Measurements from ENCODE around the gene ATP6V1B1. TPM values are rescaled to one million over a fixed set of nuclear protein-coding genes. Genes with fewer than 3 reads are reported as not detected.
A peak's percentile ranks its signal among the peaks of the same experiment; 100 is the strongest.

The ATP6V1B1 gene
- total and polyA plus RNA-seq, 2 of the 13 experiments (the other 11 are each of a cell fraction or from before 2014, with no cell fraction given): 0.58 to 1.6 TPM

GRCh38 chr2:70937866-70938585 is 2.3 kb downstream of the ATP6V1B1 start (continued):
- TF ChIP-seq HMGXB3 (CRISPR knock-in tag; IDR thresholded peaks at IDR 0.05; ENCODE audit: borderline replicate concordance) (no peak), TMF1 (CRISPR knock-in tag; IDR thresholded peaks at IDR 0.05; ENCODE audit: low read depth) (no peak), AHR (CRISPR knock-in tag; IDR thresholded peaks at IDR 0.05) (no peak), TRIM22 (IDR thresholded peaks at IDR 0.05) (no peak), EHMT2 (IDR thresholded peaks at IDR 0.05; ENCODE audit: borderline replicate concordance, low read depth, low read length) (no peak), ZNF652 (CRISPR knock-in tag; IDR thresholded peaks at IDR 0.05; ENCODE audit: borderline replicate concordance, low read depth) (no peak), ZNF138 (CRISPR knock-in tag; IDR thresholded peaks at IDR 0.05; ENCODE audit: low read depth) (no peak), ZSCAN31 (CRISPR knock-in tag; IDR thresholded peaks at IDR 0.05; ENCODE audit: low read depth) (no peak), PRMT3 (CRISPR knock-in tag; IDR thresholded peaks at IDR 0.05; ENCODE audit: borderline replicate concordance, low read depth) (no peak), GATAD2A (CRISPR knock-in tag; IDR thresholded peaks at IDR 0.05) (peak; percentile 43; the same call in 1 of the 2 replicates), REST (IDR thresholded peaks at IDR 0.05; ENCODE audit: borderline replicate concordance in 1 of 2, low read depth in 1 of 2, low read length in 2 of 2) (no peak), ZNF414 (CRISPR knock-in tag; IDR thresholded peaks at IDR 0.05) (no peak), ZSCAN20 (CRISPR knock-in tag; IDR thresholded peaks at IDR 0.05; ENCODE audit: borderline replicate concordance) (no peak), FIP1L1 (IDR thresholded peaks at IDR 0.05; ENCODE audit: borderline replicate concordance, insufficient read depth, low read depth, low read length) (no peak), RARG (CRISPR knock-in tag; IDR thresholded peaks at IDR 0.05; ENCODE audit: low read depth) (no peak), JUNB (CRISPR knock-in tag; IDR thresholded peaks at IDR 0.05; ENCODE audit: borderline replicate concordance) (no peak), HMGA1 (CRISPR knock-in tag; conservative IDR thresholded peaks at IDR 0.05) (no peak), ZNF841 (CRISPR knock-in tag; IDR thresholded peaks at IDR 0.05; ENCODE audit: borderline replicate concordance) (no peak), STAT5B (CRISPR knock-in tag; IDR thresholded peaks at IDR 0.05) (no peak), ZNF674 (CRISPR knock-in tag; IDR thresholded peaks at IDR 0.05; ENCODE audit: low read depth) (no peak)

All from HepG2 (cell line).